ENCODE measurements around the gene PCDHB12. TPM values are rescaled to one million over a fixed set of nuclear protein-coding genes. Genes with fewer than 3 reads are reported as not detected.
"Not testable (repeated sequence)": the region's sequence is repeated elsewhere in the genome, so short reads cannot be mapped to it uniquely, and the experiment has no call there.

Gene PCDHB12
- total RNA-seq, 1 experiment from 2014 or later, result 1.6 TPM

DNA sequence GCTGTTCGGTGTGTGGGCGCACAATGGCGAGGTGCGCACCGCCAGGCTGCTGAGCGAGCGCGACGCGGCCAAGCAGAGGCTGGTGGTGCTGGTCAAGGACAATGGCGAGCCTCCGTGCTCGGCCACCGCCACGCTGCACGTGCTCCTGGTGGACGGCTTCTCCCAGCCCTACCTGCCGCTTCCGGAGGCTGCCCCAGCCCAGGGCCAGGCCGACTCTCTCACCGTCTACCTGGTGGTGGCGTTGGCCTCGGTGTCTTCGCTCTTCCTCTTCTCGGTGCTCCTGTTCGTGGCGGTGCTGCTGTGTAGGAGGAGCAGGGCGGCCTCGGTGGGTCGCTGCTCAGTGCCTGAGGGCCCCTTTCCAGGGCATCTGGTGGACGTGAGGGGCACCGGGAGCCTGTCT, 28.6 kb upstream of the PCDHB12 start:
- H3K36me3 Mint-ChIP-seq (ENCODE audit: insufficient read depth, unreplicated experiment), result peaks cover 13% of the 10 kb centered on the region
- H3K27me3 Mint-ChIP-seq (ENCODE audit: insufficient read depth, unreplicated experiment); H3K4me3 Mint-ChIP-seq (ENCODE audit: unreplicated experiment); BruUV-seq (replicated peaks); H3K27ac Mint-ChIP-seq (ENCODE audit: low read depth, unreplicated experiment); H3K4me1 Mint-ChIP-seq (ENCODE audit: insufficient read depth, unreplicated experiment); DNase-seq (ENCODE audit: unreplicated experiment); POLR2A ChIA-PET; intact Hi-C loops (cut with micrococcal nuclease); CTCF ChIA-PET: not testable (repeated sequence)
- peaks cover 10% of the 10 kb centered on the region for H3K9me3 Mint-ChIP-seq (ENCODE audit: unreplicated experiment)

DNA sequence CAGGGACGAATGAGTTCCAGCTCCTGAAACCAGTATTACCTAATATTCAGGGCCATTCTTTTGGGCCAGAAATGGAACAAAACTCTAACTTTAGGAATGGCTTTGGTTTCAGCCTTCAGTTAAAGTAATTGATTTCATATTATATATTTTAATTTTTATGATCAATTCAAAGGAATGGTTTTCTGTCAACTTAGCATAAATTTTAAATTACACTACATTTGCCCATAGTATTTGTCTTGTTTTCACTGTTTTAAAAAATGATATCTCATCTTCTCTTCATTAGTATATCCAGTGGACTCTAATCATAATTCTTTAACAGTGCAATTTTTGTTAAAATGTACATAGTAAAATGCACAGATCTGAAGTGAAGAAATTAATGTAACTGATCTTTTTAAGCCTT, 28.2 kb upstream of the PCDHB12 start:
- H3K9me3 Mint-ChIP-seq (ENCODE audit: unreplicated experiment), result peaks cover 14% of the 10 kb centered on the region
- H3K27ac Mint-ChIP-seq (ENCODE audit: low read depth, unreplicated experiment), result no peak overlapping the region
- ChIA-PET CTCF (no interaction called here), POLR2A (no interaction called here)
- no peaks in the 10 kb centered on the region for H3K4me1 Mint-ChIP-seq (ENCODE audit: insufficient read depth, unreplicated experiment)
- TF ChIP-seq, protein P1, sequence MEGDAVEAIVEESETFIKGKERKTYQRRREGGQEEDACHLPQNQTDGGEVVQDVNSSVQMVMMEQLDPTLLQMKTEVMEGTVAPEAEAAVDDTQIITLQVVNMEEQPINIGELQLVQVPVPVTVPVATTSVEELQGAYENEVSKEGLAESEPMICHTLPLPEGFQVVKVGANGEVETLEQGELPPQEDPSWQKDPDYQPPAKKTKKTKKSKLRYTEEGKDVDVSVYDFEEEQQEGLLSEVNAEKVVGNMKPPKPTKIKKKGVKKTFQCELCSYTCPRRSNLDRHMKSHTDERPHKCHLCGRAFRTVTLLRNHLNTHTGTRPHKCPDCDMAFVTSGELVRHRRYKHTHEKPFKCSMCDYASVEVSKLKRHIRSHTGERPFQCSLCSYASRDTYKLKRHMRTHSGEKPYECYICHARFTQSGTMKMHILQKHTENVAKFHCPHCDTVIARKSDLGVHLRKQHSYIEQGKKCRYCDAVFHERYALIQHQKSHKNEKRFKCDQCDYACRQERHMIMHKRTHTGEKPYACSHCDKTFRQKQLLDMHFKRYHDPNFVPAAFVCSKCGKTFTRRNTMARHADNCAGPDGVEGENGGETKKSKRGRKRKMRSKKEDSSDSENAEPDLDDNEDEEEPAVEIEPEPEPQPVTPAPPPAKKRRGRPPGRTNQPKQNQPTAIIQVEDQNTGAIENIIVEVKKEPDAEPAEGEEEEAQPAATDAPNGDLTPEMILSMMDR (IDR thresholded peaks at IDR 0.05; ENCODE audit: unreplicated experiment), result no peak
- H3K4me3 Mint-ChIP-seq (ENCODE audit: unreplicated experiment), result no peak overlapping the region
- H3K27me3 Mint-ChIP-seq (ENCODE audit: insufficient read depth, unreplicated experiment), result no peaks in the 10 kb centered on the region
- intact Hi-C loops (cut with micrococcal nuclease), result no loop called here
- DNase-seq (ENCODE audit: unreplicated experiment), result no peak
- BruUV-seq (replicated peaks), result no TSS peak
- H3K36me3 Mint-ChIP-seq (ENCODE audit: insufficient read depth, unreplicated experiment), result peaks cover 13% of the 10 kb centered on the region

DNA sequence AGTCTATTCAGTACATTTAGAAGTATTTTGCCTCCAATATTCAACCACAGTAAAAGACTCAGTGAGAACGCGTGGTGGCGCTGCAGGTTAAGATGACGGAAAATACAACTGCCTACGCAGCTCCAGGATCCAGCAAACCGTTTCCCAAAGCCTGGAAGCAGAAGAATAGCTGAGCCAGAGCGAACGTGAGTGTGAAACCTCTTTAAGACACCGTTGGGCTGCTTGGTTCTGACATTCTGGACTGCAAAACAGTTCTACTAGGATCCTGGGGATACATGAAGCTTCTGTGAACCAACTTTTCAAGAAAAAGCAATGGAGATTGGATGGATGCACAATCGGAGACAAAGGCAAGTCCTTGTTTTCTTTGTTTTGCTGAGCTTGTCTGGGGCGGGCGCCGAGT, 26.3 kb upstream of the PCDHB12 start, which contains the start of gene PCDHB16:
PCDHB16 (plus strand) TSS at position 140 of the 400 bp plus-strand sequence; CDS start at position 313, 173 bp downstream.
- no TSS peak for BruUV-seq (replicated peaks)
- peaks cover 27% of the 10 kb centered on the region for H3K9me3 Mint-ChIP-seq (ENCODE audit: unreplicated experiment)
- DNase-seq (ENCODE audit: unreplicated experiment), result peak; percentile 68
- TF ChIP-seq, protein P1 (IDR thresholded peaks at IDR 0.05; ENCODE audit: unreplicated experiment), result peak; percentile 30
- H3K36me3 Mint-ChIP-seq (ENCODE audit: insufficient read depth, unreplicated experiment), result peaks cover 13% of the 10 kb centered on the region
- intact Hi-C loops (cut with micrococcal nuclease), result no loop called here
- peak within 1 kb of the TSS; percentile 83 for H3K4me3 Mint-ChIP-seq (ENCODE audit: unreplicated experiment)
- no peaks in the 10 kb centered on the region for H3K27me3 Mint-ChIP-seq (ENCODE audit: insufficient read depth, unreplicated experiment)
- CTCF ChIA-PET, result interaction anchor here (0.6 to 2.0 kb wide), 13 partner anchors 10 to 613 kb away, joined by 3 to 14 read pairs (median 5); partner anchors contain the start of genes PCDHB10, PCDHB11, PCDHB14 and PCDHB3
- H3K4me1 Mint-ChIP-seq (ENCODE audit: insufficient read depth, unreplicated experiment), result peaks cover 6% of the 10 kb centered on the region
- H3K27ac Mint-ChIP-seq (ENCODE audit: low read depth, unreplicated experiment), result peak within 1 kb of the TSS; percentile 83
- POLR2A ChIA-PET, result interaction anchor here (0.8 kb wide), 1 partner anchor 138 kb away, joined by 3 read pairs; the partner anchor contains the start of gene TAF7

DNA sequence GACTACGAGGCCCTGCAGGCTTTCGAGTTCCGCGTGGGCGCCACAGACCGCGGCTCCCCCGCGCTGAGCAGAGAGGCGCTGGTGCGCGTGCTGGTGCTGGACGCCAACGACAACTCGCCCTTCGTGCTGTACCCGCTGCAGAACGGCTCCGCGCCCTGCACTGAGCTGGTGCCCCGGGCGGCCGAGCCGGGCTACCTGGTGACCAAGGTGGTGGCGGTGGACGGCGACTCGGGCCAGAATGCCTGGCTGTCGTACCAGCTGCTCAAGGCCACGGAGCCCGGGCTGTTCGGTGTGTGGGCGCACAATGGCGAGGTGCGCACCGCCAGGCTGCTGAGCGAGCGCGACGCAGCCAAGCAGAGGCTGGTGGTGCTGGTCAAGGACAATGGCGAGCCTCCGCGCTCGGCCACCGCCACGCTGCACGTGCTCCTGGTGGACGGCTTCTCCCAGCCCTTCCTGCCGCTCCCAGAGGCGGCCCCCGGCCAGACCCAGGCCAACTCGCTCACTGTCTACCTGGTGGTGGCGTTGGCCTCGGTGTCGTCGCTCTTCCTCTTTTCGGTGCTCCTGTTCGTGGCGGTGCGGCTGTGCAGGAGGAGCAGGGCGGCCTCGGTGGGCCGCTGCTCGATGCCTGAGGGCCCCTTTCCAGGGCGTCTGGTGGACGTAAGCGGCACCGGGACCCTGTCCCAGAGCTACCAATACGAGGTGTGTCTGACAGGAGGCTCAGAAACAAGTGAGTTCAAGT, 24.2 kb upstream of the PCDHB12 start:
- CTCF ChIA-PET, result interaction anchor here (0.5 kb wide), 1 partner anchor 334 kb away, joined by 3 read pairs; no protein-coding TSS in a partner anchor
- intact Hi-C loops (cut with micrococcal nuclease); H3K4me3 Mint-ChIP-seq (ENCODE audit: unreplicated experiment); POLR2A ChIA-PET; BruUV-seq (replicated peaks); H3K27me3 Mint-ChIP-seq (ENCODE audit: insufficient read depth, unreplicated experiment); H3K27ac Mint-ChIP-seq (ENCODE audit: low read depth, unreplicated experiment); H3K4me1 Mint-ChIP-seq (ENCODE audit: insufficient read depth, unreplicated experiment); DNase-seq (ENCODE audit: unreplicated experiment): not testable (repeated sequence)
- Mint-ChIP-seq H3K9me3 (ENCODE audit: unreplicated experiment) (peaks cover 35% of the 10 kb centered on the region), H3K36me3 (ENCODE audit: insufficient read depth, unreplicated experiment) (peaks cover 13% of the 10 kb centered on the region)

DNA sequence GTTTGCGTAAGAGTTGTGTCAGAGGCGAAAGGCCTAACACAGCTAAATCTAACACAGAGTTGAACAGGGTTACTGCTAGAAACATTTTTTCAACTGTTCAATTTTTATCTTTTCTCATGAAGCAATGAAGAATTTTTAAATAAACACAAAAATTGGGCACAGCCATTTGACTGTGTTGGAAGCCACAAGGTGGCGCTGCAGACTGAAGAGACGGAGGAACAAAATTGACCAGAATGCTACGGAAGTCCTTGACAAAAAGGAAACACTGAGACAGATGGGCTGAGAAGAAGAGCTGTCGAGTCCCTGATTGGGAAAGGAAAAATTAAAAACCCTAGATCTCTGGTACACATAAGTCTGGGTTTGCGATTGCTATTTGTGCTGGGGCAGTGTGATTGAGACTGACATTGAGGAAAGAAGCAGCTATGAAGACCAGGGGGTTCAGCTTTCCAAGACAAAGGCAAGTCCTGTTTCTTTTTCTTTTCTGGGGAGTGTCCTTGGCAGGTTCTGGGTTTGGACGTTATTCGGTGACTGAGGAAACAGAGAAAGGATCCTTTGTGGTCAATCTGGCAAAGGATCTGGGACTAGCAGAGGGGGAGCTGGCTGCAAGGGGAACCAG, 21.5 kb upstream of the PCDHB12 start, which contains the start of gene PCDHB9:
PCDHB9 (plus strand) TSS at position 265 of the 616 bp plus-strand sequence; CDS start at position 423, 158 bp downstream.
- peak within 1 kb of the TSS; percentile 73 for H3K4me3 Mint-ChIP-seq (ENCODE audit: unreplicated experiment)
- ChIA-PET CTCF (interaction anchor here (0.6 to 1.5 kb wide), 18 partner anchors 9 to 380 kb away, joined by 3 to 7 read pairs (median 4); partner anchors contain the start of genes PCDHB14, PCDHB8 and PCDHGA12), POLR2A (interaction anchor here (0.6 to 1.3 kb wide), 3 partner anchors 320 to 446 kb away, joined by 3 to 4 read pairs (median 3); no protein-coding TSS in a partner anchor)
- intact Hi-C loops (cut with micrococcal nuclease), result no loop called here
- TF ChIP-seq, protein P1 (IDR thresholded peaks at IDR 0.05; ENCODE audit: unreplicated experiment), result peak; percentile 41
- peaks cover 7% of the 10 kb centered on the region for H3K4me1 Mint-ChIP-seq (ENCODE audit: insufficient read depth, unreplicated experiment)
- BruUV-seq (replicated peaks), result TSS peak; percentile 14
- H3K27me3 Mint-ChIP-seq (ENCODE audit: insufficient read depth, unreplicated experiment), result no peaks in the 10 kb centered on the region
- peak within 1 kb of the TSS; percentile 73 for H3K27ac Mint-ChIP-seq (ENCODE audit: low read depth, unreplicated experiment)
- peaks cover 18% of the 10 kb centered on the region for H3K36me3 Mint-ChIP-seq (ENCODE audit: insufficient read depth, unreplicated experiment)
- peak; percentile 33 for DNase-seq (ENCODE audit: unreplicated experiment)
- H3K9me3 Mint-ChIP-seq (ENCODE audit: unreplicated experiment), result peaks cover 41% of the 10 kb centered on the region

DNA sequence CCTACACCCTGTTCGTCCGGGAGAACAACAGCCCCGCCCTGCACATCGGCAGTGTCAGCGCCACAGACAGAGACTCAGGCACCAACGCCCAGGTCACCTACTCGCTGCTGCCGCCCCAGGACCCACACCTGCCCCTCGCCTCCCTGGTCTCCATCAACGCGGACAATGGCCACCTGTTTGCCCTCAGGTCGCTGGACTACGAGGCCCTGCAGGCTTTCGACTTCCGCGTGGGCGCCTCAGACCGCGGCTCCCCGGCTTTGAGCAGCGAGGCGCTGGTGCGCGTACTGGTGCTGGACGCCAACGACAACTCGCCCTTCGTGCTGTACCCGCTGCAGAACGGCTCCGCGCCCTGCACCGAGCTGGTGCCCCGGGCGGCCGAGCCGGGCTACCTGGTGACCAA, 19.8 kb upstream of the PCDHB12 start:
- H3K27ac Mint-ChIP-seq (ENCODE audit: low read depth, unreplicated experiment); POLR2A ChIA-PET; H3K27me3 Mint-ChIP-seq (ENCODE audit: insufficient read depth, unreplicated experiment); DNase-seq (ENCODE audit: unreplicated experiment); CTCF ChIA-PET; BruUV-seq (replicated peaks); intact Hi-C loops (cut with micrococcal nuclease); H3K4me3 Mint-ChIP-seq (ENCODE audit: unreplicated experiment): not testable (repeated sequence)
- peaks cover 19% of the 10 kb centered on the region for H3K36me3 Mint-ChIP-seq (ENCODE audit: insufficient read depth, unreplicated experiment)
- H3K9me3 Mint-ChIP-seq (ENCODE audit: unreplicated experiment), result peaks cover 50% of the 10 kb centered on the region
- peaks cover 12% of the 10 kb centered on the region for H3K4me1 Mint-ChIP-seq (ENCODE audit: insufficient read depth, unreplicated experiment)

Measured in MCF 10A (cell line).